Stimulated activated CD4-positive, alpha-beta T cell treated with anti-CD3 and anti-CD28 coated beads, Interleukin-15, amount 100 ng/mL, for 1 hour (primary cell): ENCODE results near the gene RABL6.
"Not testable (repeated sequence)": the region's sequence is repeated elsewhere in the genome, so short reads cannot be mapped to it uniquely, and the experiment has no call there.

Experiments used
- DNase-seq, 2 donors: peaks; one replicate each; pipeline ENCODE4 v3.0.0-alpha.2; 2020; ENCODE audit warnings: low read depth in 1 of 2, low spot score in 1 of 2

The RABL6 gene

GRCh38 chr9:136857166-136857565 lies 49.4 kb downstream of the RABL6 start:
- no peak for DNase-seq

GRCh38 chr9:136857581-136858412 lies 50.0 kb downstream of the RABL6 start:
- no peak for DNase-seq

- no peak for DNase-seq
Measured at GRCh38 chr9:136858452-136858843, 50.7 kb downstream of the RABL6 start.

- no peak for DNase-seq
Measured at GRCh38 chr9:136858844-136859757, 51.4 kb downstream of the RABL6 start.

- no peak for DNase-seq
Measured at GRCh38 chr9:136860529-136860928, 52.8 kb downstream of the RABL6 start.

- DNase-seq: no peak
Measured at GRCh38 chr9:136860933-136861873, 53.5 kb downstream of the RABL6 start.

- no peak for DNase-seq
Measured at GRCh38 chr9:136861874-136862457, 54.2 kb downstream of the RABL6 start.

GRCh38 chr9:136862849-136863622 lies 55.3 kb downstream of the RABL6 start:
- no peak for DNase-seq

GRCh38 chr9:136863623-136864273 lies 56.0 kb downstream of the RABL6 start:
- no peak for DNase-seq

- DNase-seq: no peak
Measured at GRCh38 chr9:136865041-136865767, 57.5 kb downstream of the RABL6 start.

- no peak for DNase-seq
Measured at GRCh38 chr9:136865768-136866103, 58.0 kb downstream of the RABL6 start.

GRCh38 chr9:136866898-136867421 lies 59.2 kb downstream of the RABL6 start:
- not testable (repeated sequence) for DNase-seq

GRCh38 chr9:136867480-136867879 lies 59.7 kb downstream of the RABL6 start:
- no peak for DNase-seq

- DNase-seq: no peak
Measured at GRCh38 chr9:136867917-136868316, 60.2 kb downstream of the RABL6 start.

GRCh38 chr9:136868644-136869043 lies 60.9 kb downstream of the RABL6 start:
- DNase-seq: no peak

- DNase-seq: not testable (repeated sequence)
Measured at GRCh38 chr9:136869611-136870010, 61.9 kb downstream of the RABL6 start.

- DNase-seq: no peak
Measured at GRCh38 chr9:136875155-136875554, 67.4 kb downstream of the RABL6 start.

- DNase-seq: no peak
Measured at GRCh38 chr9:136876476-136876875, 68.7 kb downstream of the RABL6 start.
